PFSK-1 (cell line): ENCODE data around the gene DLGAP1.
A peak's percentile ranks its signal among the peaks of the same experiment; 100 is the strongest.

Experiments used
- FOXP2 ChIP-seq: optimal IDR thresholded peaks from 2 replicates; pipeline ENCODE3; 2011; ENCODE audit warnings: borderline replicate concordance, control low read depth, inconsistent platforms; ENCODE audit not compliant: insufficient read depth; ENCODE audit errors: extremely low read length, extremely low read depth
- POLR2AphosphoS5 ChIP-seq: IDR thresholded peaks from 2 replicates; pipeline ENCODE4 v1.6.1; 2012; ENCODE audit warnings: low read depth, mild to moderate bottlenecking, control low read depth, low read length, moderate library complexity
- SIN3A ChIP-seq: IDR thresholded peaks from 2 replicates; pipeline ENCODE4 v1.6.1; 2012; ENCODE audit warnings: mild to moderate bottlenecking, low read length, moderate library complexity, borderline replicate concordance; ENCODE audit not compliant: insufficient read depth
- TAF1 ChIP-seq: IDR thresholded peaks from 2 replicates; pipeline ENCODE4 v1.6.1; 2012; ENCODE audit warnings: low read length, control low read depth, borderline replicate concordance; ENCODE audit not compliant: insufficient read depth
- TF ChIP-seq, protein P1 (sequence below), 2 experiments: IDR thresholded peaks; 2 replicates each; pipeline versions ENCODE4 v1.6.1 to v1.8.0; 2011 to 2012; ENCODE audit warnings: low read depth in 2 of 2, low read length in 2 of 2, control low read depth in 1 of 2, inconsistent platforms in 1 of 2, mild to moderate bottlenecking in 1 of 2, moderate library complexity in 1 of 2; ENCODE audit not compliant: insufficient read depth in 1 of 2

The DLGAP1 gene

DNA sequence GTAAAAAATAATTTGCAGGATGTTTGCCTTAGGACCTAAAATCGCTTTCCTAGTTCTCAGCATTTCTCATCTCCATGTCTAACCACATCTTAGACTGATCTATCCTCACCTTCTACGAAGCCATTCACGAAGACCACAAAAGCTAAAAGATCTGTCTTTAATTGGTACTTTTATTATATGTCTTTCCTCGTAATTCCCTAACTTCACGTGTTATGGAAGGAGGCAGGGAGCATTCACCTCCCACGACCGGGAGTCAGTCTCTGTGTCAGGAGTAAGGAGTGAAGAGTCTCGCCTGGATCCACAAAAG is 1.6 kb downstream of the DLGAP1 start:
- TF ChIP-seq, protein P1, sequence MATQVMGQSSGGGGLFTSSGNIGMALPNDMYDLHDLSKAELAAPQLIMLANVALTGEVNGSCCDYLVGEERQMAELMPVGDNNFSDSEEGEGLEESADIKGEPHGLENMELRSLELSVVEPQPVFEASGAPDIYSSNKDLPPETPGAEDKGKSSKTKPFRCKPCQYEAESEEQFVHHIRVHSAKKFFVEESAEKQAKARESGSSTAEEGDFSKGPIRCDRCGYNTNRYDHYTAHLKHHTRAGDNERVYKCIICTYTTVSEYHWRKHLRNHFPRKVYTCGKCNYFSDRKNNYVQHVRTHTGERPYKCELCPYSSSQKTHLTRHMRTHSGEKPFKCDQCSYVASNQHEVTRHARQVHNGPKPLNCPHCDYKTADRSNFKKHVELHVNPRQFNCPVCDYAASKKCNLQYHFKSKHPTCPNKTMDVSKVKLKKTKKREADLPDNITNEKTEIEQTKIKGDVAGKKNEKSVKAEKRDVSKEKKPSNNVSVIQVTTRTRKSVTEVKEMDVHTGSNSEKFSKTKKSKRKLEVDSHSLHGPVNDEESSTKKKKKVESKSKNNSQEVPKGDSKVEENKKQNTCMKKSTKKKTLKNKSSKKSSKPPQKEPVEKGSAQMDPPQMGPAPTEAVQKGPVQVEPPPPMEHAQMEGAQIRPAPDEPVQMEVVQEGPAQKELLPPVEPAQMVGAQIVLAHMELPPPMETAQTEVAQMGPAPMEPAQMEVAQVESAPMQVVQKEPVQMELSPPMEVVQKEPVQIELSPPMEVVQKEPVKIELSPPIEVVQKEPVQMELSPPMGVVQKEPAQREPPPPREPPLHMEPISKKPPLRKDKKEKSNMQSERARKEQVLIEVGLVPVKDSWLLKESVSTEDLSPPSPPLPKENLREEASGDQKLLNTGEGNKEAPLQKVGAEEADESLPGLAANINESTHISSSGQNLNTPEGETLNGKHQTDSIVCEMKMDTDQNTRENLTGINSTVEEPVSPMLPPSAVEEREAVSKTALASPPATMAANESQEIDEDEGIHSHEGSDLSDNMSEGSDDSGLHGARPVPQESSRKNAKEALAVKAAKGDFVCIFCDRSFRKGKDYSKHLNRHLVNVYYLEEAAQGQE (IDR thresholded peaks at IDR 0.05; ENCODE audit: insufficient read depth in 1 of 2, low read depth in 2 of 2, low read length in 2 of 2) = no peak
- peak; percentile 82; the same call in 1 of the 2 replicates for TF ChIP-seq SIN3A

DNA sequence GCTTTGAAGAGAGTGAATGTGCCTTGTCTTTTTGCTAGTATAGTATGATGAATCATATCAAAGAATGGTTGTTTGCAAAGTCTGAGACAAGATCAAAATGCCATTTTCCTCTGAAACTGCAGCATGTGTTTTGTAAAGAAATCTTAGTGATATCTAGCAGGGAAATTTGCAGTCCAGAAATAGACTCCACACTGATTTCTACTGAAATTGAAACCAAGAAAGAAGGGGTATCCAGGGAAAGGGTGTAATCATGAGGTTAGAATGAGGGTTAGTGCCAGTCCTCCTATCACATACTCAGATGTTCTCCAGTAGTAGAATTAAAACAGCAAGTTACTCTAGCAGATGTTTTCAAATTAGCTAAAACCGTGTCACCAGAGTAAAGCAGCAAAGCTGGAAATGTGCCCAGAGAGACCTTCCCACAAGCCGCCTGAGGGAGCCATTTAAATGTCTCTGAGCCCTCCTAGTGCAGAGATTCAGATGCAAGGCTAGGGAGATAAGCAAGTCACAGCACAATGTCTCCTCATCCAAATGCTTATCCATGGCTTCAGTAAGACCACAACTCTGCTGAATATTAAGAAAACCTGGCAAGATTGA is 4.9 kb downstream of the DLGAP1 start:
- peak; percentile 79; the same call in 1 of the 2 replicates for TF ChIP-seq SIN3A
- no peak for TF ChIP-seq TAF1
- TF ChIP-seq FOXP2 = no peak
- TF ChIP-seq, protein P1 (IDR thresholded peaks at IDR 0.05; ENCODE audit: insufficient read depth in 1 of 2, low read depth in 2 of 2, low read length in 2 of 2) = no peak
- TF ChIP-seq POLR2AphosphoS5 = 0 out of 2 replicates have a peak, but pooled peaks have one; percentile 38

DNA sequence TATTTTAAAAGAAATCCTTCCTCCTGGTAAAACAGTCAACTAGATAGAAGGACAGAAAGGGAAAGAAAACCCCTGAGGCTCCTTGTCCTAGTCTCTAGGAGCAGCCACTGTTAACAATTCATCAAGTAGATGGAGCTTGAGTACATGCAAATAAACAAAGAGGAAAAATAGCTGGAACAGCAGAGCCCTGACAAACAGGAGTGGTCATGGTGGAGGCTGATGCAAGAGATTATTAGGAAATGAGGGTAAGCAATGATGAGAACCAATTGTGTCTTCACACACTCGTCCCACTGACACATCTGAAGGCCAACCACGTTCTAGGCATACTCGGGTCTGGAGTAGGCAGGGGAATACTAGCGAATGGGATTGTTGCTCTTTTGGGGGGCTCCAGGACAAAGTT is 9.2 kb downstream of the DLGAP1 start:
- TF ChIP-seq FOXP2 (no peak), TAF1 (no peak), SIN3A (no peak), POLR2AphosphoS5 (no peak)
- TF ChIP-seq, protein P1 (IDR thresholded peaks at IDR 0.05; ENCODE audit: insufficient read depth in 1 of 2, low read depth in 2 of 2, low read length in 2 of 2) = no peak

DNA sequence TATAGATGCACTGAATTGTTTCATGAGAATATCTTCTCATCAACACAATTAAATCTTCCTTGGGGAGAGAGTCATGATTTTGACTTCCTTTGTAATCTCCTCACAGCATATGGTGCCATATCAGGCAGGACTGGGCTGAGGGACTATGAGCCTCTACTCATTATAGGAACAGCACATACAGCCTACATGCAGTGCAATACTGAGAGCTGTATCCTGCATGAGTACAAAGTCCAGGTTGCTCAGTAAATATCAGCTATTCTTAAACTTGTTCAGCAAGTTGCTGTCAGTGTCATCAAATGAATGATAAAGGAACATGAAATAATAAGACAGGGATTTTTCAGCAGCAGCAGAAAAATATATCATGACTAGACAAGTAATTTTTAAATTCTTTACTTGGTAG is 10.8 kb downstream of the DLGAP1 start:
- no peak for TF ChIP-seq SIN3A
- no peak for TF ChIP-seq POLR2AphosphoS5
- TF ChIP-seq TAF1 = no peak
- TF ChIP-seq, protein P1 (IDR thresholded peaks at IDR 0.05; ENCODE audit: insufficient read depth in 1 of 2, low read depth in 2 of 2, low read length in 2 of 2) = no peak
- no peak for TF ChIP-seq FOXP2

DNA sequence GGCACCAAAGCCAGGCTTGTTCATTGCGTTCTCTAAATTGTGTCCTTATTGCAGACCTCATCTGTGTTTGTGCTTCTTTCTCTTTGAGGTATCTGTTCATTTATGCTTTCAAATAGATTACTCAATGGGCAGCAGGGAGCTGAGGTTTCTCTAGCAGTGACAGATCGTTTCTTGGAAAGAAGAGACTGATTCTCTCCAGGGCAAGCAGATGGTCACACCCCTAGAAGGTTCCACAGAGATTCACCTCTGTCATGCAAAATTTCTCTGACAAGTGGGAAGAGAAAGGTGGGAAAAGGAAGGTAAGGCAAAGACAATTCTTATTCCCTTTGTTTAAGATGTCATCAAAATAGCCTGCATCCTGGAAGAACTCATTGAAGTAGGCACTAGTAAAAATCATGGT is 14.0 kb downstream of the DLGAP1 start:
- TF ChIP-seq POLR2AphosphoS5 = no peak
- TF ChIP-seq, protein P1 (IDR thresholded peaks at IDR 0.05; ENCODE audit: insufficient read depth in 1 of 2, low read depth in 2 of 2, low read length in 2 of 2) = no peak
- no peak for TF ChIP-seq SIN3A
- no peak for TF ChIP-seq FOXP2
- TF ChIP-seq TAF1 = no peak
